ENCODE measurements around the gene ERFL. TPM values are rescaled to one million over a fixed set of nuclear protein-coding genes. Genes with fewer than 3 reads are reported as not detected.
A peak's percentile ranks its signal among the peaks of the same experiment; 100 is the strongest.

Gene ERFL
- total RNA-seq, 1 experiment from 2014 or later: not detected

GRCh38 chr19:41897820-41898219, 30.4 kb downstream of the ERFL start:
- no peak for DNase-seq (ENCODE audit: low read depth)

DNA sequence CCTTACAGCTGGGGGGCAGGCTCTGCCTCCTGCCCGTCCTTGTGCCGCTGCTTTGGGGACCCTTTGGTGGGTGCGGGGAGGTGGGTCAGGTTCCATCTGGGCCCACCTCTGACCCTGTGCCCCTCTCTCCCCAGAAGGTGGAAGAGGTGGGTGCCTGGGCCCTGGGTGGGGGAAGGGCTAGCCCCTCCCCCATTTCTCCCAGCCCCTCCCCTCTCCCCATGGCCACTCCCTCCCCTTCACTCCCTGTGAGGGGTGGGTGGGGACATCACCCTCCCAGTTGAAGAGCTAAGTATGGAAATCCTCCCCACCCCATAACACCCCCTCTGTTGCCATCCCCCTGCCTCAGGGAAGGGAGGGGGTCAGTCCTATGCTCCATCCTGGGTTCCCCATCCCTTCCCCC, 31.1 kb downstream of the ERFL start:
- DNase-seq (ENCODE audit: low read depth): no peak

- DNase-seq (ENCODE audit: low read depth): no peak
Measured at GRCh38 chr19:41896581-41896942, 31.7 kb downstream of the ERFL start.

DNA sequence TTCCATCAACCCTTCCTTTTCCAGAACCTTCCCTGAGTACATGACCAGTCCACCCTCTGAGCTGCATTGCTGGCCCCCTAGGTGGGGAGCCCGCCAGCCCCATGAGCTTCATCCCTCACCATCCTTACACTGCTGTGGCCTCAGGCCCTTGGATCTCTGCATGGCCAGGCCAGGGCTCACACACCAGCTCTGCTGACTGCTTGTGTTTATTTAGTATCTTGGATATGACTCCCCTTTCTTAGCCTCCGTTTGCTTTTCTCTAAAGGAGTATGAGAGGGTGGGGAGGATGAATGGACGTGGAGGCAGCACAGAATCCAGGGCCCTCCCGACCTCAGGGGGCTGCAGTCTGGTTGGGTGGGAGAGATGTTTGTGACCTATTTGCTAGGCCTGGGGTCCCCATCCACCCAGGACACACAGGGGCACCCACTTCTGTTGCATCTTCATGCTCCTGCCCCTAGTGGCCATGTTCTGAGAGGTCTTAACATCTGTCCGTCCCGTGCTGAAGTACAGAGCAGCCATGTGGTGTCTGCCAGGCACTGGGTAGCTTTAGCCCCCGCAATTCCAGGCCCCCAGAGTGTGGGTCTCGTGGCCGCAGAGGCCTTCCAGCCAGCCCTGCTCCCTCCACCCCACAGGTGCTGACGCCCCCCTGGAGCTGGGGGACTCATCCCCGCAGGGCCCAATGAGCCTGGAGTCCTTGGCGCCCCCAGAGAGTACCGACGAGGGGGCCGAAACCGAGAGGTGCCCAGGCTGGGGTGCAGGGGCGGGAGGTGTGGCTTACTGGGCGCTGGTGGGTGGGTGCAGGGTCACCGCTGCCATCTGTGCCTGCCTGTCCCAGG, 32.3 kb downstream of the ERFL start:
- no peak for DNase-seq (ENCODE audit: low read depth)

DNA sequence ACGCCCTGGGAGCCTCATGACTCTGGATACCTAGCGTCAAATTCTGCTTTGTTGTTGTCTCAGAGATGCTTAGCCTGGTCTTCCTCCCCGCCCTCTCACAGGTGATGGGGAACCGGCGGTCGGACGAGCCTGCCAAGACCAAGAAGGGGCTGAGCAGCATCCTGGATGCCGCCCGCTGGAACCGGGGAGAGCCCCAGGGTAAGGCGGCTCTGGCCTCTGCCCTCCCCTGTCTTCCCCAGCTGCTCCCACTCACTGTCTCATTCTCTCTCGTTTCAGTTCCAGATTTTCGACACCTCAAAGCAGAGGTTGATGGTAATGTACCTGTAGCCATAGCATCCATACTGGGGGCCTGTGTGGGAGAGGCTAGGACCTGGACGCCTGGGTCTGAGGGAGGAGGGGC, 33.9 kb downstream of the ERFL start:
- DNase-seq (ENCODE audit: low read depth): no peak

DNA sequence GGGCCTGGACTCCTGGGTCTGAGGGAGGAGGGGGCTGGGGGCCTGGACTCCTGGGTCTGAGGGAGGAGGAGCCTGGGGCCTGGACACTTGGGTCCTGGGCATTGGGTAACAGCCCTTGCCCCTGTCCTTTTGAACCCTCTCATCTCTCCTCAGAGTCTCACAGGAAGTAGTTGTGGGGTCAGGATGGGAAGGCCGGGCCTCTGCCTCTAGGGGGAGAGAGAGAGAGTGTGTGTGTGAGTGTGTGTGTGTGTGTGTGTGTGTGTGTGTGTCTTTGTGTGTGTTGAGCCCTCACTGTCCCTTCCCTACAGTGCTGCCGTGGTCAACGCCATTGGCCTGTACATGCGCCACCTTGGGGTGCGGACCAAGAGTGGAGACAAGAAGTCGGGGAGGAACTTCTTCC, 34.4 kb downstream of the ERFL start:
- no peak for DNase-seq (ENCODE audit: low read depth)

DNA sequence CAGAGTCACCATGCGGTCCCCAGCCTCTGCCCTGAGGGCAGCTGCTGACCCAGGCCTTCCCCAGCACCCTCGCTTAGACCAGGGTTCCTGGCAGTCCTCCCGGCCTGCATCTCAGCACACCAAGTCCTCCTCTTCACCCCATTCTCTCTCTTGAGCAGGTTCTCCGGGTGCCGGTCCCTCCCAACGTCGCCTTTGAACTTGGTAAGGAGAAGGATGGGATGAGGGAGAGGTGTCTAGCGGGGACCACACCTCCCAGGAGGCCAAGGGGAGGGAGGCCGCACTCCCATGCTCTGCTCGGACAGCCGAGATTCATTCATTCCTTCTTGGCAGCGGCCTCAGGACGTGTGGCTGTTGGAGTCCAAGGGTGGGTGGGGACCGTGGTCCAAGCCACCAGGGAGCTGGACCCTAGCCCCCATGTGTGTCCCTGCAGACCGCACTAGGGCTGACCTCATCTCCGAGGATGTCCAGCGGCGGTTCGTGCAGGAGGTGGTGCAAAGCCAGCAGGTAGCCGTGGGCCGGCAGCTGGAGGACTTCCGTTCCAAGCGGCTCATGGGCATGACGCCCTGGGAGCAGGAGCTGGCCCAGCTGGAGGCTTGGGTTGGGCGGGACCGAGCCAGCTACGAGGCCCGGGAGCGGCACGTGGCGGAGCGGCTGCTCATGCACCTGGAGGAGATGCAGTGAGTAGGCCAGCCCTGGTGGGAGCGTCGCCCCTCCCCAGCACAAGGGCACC, 35.9 kb downstream of the ERFL start:
- DNase-seq (ENCODE audit: low read depth): no peak

- no peak for DNase-seq (ENCODE audit: low read depth)
Measured at GRCh38 chr19:41890936-41891335, 37.3 kb downstream of the ERFL start.

GRCh38 chr19:41889896-41890295, 38.4 kb downstream of the ERFL start:
- no peak for DNase-seq (ENCODE audit: low read depth)

DNA sequence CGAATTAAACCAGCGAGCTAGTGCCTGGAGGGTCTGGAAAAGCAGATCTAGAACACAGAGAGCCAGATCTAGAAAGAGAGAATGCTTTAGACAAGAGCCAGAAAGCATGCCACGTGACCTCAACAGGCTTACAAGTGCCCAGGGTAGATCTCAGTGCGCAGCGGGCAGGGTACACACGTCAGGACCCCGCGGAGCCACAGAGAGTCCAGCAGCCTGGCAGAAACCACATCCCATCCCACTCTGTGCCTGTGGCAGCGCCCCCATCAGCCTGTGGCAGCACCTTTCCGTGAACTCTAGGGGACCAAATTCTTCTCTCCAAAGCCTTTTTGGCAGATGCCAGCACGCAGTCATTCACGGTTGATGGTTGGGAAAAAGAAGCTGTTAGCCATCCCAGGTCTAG, 39.3 kb downstream of the ERFL start:
- no peak for DNase-seq (ENCODE audit: low read depth)

GRCh38 chr19:41887711-41888382, 40.4 kb downstream of the ERFL start:
- DNase-seq (ENCODE audit: low read depth): peak; percentile 91

- DNase-seq (ENCODE audit: low read depth): no peak
Measured at GRCh38 chr19:41886761-41887710, 41.2 kb downstream of the ERFL start.

- DNase-seq (ENCODE audit: low read depth): peak; percentile 98
Measured at GRCh38 chr19:41883821-41884733, 44.2 kb downstream of the ERFL start.

DNA sequence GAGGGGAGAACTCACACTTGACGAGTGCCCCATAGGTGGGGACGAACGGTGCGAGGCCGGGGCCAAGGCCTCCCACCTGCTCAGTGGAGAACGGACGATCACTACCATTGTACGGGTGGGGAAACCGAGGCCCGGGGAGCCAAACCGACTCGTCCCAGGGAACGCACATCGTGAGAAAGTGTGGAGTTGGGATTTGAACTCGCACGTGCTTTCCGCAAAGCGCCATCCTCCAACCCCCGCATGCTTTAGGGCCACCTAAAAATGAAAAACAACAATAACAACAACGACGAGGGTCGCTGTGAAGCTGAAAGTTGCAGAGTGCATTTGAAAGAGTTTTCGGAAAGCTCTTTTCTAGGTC, 44.8 kb downstream of the ERFL start:
- no peak for DNase-seq (ENCODE audit: low read depth)

DNA sequence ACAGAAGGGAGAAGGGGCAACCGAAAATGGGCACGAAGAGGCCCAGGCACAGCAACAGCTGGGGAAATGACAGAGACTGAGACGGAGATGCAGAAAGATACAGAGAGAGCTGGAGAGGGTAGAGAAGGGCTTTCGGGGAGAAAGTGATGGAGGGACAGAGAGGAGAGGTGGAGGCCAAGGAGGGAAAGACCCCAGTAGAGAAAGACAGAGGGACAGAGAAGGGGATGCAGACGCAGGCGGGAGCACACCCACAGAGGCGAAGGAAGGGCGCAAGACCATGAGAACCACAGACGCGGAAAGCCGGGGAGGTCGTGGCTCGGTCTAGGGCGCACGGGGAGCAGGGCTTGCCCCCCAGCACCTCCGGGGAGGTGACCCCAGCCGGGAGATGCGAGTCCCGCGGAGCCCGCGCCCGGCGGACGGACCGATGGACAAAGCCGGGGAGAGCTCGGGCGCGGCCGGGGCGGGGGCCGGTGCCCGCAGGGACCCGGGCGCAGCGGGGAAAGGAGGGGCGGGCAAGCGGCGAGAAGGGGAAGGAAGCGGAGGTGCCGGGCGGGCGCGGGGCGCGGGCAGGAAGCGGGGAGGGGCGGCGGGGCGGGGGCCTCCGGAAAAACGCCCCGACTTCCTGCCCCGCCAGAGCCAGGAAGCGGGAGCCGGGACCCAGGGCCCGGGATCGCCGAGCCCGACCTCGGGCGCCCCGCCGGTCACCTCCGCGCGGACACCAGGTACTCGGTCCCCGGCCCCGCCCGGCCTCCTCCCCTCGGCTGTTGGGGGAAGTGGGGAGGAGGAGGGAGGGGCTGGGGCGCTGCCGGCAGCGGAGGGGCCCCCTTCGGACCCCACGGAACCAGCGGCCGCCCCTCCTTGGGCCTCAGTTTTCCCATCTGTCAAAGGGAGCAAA, 45.4 kb downstream of the ERFL start, which contains the start of gene ARHGEF1:
Gene ARHGEF1 (plus strand): TSS at position 617 of the 895 bp plus-strand sequence. CDS start 4,899 bp downstream, outside the sequence.
- DNase-seq (ENCODE audit: low read depth): peak; percentile 75

- DNase-seq (ENCODE audit: low read depth): no peak
Measured at GRCh38 chr19:41880329-41880708, 47.9 kb downstream of the ERFL start.

DNA sequence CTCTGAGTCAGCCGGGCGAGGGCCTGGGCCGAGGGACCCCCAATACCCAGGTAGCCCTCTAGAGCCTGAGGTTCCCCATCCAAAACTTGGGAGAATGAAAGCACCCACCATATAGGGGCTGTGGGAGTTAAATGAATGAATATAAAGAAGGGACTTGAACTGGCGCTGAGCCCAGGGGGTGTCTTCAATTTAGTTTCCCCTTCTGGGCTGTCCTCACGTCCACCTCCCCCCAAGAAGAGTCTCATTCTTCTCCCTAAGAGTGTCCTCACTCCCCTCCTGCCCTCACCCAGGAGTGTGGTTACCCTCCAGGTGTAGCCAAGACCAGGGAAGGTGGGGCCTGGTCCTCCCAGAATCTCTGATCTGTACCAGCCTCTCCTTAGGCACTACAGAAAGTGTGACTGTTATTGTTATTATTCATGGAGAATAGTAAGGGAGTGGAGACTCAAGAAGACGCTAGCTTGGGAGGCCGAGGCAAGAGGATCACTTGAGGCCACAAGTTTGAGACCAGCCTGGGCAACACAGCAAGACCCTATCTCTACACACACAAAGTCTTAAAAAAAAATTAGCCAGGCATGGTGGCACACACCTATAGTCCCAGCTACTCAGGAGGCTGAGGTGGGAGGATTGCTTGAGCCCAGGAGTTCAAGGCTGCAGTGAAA, 48.5 kb downstream of the ERFL start:
- DNase-seq (ENCODE audit: low read depth): no peak

GRCh38 chr19:41879080-41879479, 49.2 kb downstream of the ERFL start:
- no peak for DNase-seq (ENCODE audit: low read depth)

Data from Daoy (cell line).